Measurements from ENCODE around the gene TCOF1. TPM values are rescaled to one million over a fixed set of nuclear protein-coding genes. Genes with fewer than 3 reads are reported as not detected.

The TCOF1 gene
- total and polyA plus RNA-seq, 2 experiments from 2014 or later, result 86.8 to 165 TPM

DNA sequence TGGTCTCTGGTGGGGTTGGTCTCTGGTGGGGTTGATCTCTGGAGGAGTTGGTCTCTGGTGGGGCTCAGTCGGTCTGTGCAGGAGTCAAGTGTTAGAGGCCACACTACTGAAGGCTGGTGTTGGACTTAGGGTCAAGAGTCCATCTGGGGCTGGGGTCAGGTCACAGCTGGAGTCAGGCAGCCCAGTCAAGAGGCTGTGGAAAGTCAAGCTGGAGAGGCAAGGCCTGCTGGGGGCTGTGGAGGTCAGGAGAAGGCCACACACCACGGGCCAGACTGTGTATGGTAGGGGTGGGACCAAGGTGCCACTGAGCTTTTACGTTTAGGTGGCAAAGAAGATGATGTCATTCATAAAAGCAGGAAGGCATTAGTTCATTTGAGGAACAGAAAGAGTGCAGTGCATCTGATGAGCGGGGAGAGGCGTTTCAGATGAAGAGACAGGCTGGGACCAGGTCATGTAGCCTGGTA lies 71.9 kb downstream of the TCOF1 start (continued):
- no peak for TF ChIP-seq EZH2 (IDR thresholded peaks at IDR 0.05; ENCODE audit: low read depth, unreplicated experiment)

DNA sequence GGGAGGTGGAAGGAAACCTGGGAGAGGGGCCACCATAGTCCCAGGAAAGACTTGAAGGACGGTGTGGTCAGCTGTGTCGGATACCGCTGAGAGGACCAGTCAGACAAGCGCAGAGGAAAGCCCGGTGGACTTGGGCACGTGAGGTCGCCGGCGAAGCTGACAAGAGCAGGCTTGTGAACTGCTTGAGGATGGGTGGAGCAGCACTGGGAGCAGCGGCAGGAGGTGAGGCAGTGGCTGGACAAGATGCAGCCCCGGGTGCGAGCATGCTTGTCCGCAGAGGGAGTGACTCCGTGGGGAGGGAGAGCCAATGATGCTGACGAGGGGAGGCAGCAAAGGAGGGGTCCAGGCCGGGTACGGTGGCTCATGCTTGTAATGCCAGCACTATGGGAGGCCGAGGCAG lies 73.6 kb downstream of the TCOF1 start:
- Mint-ChIP-seq H3K4me1 (no peaks in the 10 kb centered on the region), H3K4me3 (no peak overlapping the region), H3K9me3 (no peaks in the 10 kb centered on the region), H3K36me3 (ENCODE audit: low read depth) (no peaks in the 10 kb centered on the region; the same call in 2 of the 3 replicates), H3K27me3 (ENCODE audit: insufficient read depth, low read depth, poor library complexity) (peaks cover 17% of the 10 kb centered on the region), H3K27ac (no peak overlapping the region)
- Histone ChIP-seq H3K27me3 (ENCODE audit: insufficient read depth) (no peaks in the 10 kb centered on the region), H3K4me3 (no peak overlapping the region), H3K27ac (ENCODE audit: low read depth) (no peak overlapping the region), H3F3A (replicated peaks; ENCODE audit: low read depth) (no peaks in the 10 kb centered on the region), H4K20me1 (replicated peaks; ENCODE audit: insufficient read depth) (no peaks in the 10 kb centered on the region), H3K36me3 (ENCODE audit: insufficient read depth) (no peaks in the 10 kb centered on the region), H3K4me2 (no peak overlapping the region), H3K9me2 (ENCODE audit: insufficient read depth) (no peaks in the 10 kb centered on the region), H3K79me2 (replicated peaks; ENCODE audit: insufficient read depth) (no peaks in the 10 kb centered on the region), H3K4me1 (ENCODE audit: insufficient read depth) (no peaks in the 10 kb centered on the region), H2AFZ (no peak overlapping the region)
- no peak for TF ChIP-seq CREB1 (CRISPR knock-in tag; IDR thresholded peaks at IDR 0.05; ENCODE audit: low read depth)
- TF ChIP-seq NANOG (IDR thresholded peaks at IDR 0.05; ENCODE audit: borderline replicate concordance), result no peak
- TF ChIP-seq STAT1 (IDR thresholded peaks at IDR 0.05; ENCODE audit: unreplicated experiment), result no peak
- no peak for TF ChIP-seq EZH2 (IDR thresholded peaks at IDR 0.05; ENCODE audit: low read depth, unreplicated experiment)
- TF ChIP-seq ZNF114 (CRISPR knock-in tag; IDR thresholded peaks at IDR 0.05), result no peak
- TF ChIP-seq, protein P1, sequence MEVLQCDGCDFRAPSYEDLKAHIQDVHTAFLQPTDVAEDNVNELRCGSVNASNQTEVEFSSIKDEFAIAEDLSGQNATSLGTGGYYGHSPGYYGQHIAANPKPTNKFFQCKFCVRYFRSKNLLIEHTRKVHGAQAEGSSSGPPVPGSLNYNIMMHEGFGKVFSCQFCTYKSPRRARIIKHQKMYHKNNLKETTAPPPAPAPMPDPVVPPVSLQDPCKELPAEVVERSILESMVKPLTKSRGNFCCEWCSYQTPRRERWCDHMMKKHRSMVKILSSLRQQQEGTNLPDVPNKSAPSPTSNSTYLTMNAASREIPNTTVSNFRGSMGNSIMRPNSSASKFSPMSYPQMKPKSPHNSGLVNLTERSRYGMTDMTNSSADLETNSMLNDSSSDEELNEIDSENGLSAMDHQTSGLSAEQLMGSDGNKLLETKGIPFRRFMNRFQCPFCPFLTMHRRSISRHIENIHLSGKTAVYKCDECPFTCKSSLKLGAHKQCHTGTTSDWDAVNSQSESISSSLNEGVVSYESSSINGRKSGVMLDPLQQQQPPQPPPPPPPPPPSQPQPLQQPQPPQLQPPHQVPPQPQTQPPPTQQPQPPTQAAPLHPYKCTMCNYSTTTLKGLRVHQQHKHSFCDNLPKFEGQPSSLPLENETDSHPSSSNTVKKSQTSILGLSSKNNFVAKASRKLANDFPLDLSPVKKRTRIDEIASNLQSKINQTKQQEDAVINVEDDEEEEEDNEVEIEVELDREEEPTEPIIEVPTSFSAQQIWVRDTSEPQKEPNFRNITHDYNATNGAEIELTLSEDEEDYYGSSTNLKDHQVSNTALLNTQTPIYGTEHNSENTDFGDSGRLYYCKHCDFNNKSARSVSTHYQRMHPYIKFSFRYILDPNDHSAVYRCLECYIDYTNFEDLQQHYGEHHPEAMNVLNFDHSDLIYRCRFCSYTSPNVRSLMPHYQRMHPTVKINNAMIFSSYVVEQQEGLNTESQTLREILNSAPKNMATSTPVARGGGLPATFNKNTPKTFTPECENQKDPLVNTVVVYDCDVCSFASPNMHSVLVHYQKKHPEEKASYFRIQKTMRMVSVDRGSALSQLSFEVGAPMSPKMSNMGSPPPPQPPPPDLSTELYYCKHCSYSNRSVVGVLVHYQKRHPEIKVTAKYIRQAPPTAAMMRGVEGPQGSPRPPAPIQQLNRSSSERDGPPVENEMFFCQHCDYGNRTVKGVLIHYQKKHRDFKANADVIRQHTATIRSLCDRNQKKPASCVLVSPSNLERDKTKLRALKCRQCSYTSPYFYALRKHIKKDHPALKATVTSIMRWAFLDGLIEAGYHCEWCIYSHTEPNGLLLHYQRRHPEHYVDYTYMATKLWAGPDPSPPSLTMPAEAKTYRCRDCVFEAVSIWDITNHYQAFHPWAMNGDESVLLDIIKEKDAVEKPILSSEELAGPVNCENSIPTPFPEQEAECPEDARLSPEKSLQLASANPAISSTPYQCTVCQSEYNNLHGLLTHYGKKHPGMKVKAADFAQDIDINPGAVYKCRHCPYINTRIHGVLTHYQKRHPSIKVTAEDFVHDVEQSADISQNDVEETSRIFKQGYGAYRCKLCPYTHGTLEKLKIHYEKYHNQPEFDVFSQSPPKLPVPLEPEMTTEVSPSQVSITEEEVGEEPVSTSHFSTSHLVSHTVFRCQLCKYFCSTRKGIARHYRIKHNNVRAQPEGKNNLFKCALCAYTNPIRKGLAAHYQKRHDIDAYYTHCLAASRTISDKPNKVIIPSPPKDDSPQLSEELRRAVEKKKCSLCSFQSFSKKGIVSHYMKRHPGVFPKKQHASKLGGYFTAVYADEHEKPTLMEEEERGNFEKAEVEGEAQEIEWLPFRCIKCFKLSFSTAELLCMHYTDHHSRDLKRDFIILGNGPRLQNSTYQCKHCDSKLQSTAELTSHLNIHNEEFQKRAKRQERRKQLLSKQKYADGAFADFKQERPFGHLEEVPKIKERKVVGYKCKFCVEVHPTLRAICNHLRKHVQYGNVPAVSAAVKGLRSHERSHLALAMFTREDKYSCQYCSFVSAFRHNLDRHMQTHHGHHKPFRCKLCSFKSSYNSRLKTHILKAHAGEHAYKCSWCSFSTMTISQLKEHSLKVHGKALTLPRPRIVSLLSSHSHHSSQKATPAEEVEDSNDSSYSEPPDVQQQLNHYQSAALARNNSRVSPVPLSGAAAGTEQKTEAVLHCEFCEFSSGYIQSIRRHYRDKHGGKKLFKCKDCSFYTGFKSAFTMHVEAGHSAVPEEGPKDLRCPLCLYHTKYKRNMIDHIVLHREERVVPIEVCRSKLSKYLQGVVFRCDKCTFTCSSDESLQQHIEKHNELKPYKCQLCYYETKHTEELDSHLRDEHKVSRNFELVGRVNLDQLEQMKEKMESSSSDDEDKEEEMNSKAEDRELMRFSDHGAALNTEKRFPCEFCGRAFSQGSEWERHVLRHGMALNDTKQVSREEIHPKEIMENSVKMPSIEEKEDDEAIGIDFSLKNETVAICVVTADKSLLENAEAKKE (CRISPR knock-in tag; IDR thresholded peaks at IDR 0.05), result no peak
- no peak for TF ChIP-seq ZNF331 (CRISPR knock-in tag; IDR thresholded peaks at IDR 0.05; ENCODE audit: low read depth)
- no peak for TF ChIP-seq POLR2AphosphoS5 (IDR thresholded peaks at IDR 0.05; ENCODE audit: low read depth)
- TF ChIP-seq, protein P2, sequence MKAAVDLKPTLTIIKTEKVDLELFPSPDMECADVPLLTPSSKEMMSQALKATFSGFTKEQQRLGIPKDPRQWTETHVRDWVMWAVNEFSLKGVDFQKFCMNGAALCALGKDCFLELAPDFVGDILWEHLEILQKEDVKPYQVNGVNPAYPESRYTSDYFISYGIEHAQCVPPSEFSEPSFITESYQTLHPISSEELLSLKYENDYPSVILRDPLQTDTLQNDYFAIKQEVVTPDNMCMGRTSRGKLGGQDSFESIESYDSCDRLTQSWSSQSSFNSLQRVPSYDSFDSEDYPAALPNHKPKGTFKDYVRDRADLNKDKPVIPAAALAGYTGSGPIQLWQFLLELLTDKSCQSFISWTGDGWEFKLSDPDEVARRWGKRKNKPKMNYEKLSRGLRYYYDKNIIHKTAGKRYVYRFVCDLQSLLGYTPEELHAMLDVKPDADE (IDR thresholded peaks at IDR 0.05), result no peak
- TF ChIP-seq, protein P3, sequence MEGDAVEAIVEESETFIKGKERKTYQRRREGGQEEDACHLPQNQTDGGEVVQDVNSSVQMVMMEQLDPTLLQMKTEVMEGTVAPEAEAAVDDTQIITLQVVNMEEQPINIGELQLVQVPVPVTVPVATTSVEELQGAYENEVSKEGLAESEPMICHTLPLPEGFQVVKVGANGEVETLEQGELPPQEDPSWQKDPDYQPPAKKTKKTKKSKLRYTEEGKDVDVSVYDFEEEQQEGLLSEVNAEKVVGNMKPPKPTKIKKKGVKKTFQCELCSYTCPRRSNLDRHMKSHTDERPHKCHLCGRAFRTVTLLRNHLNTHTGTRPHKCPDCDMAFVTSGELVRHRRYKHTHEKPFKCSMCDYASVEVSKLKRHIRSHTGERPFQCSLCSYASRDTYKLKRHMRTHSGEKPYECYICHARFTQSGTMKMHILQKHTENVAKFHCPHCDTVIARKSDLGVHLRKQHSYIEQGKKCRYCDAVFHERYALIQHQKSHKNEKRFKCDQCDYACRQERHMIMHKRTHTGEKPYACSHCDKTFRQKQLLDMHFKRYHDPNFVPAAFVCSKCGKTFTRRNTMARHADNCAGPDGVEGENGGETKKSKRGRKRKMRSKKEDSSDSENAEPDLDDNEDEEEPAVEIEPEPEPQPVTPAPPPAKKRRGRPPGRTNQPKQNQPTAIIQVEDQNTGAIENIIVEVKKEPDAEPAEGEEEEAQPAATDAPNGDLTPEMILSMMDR (conservative IDR thresholded peaks at IDR 0.05; ENCODE audit: low read depth in 2 of 2), result no peak
- TF ChIP-seq EZH2phosphoT487 (IDR thresholded peaks at IDR 0.05; ENCODE audit: unreplicated experiment), result no peak
- no peak for TF ChIP-seq JUNB (IDR thresholded peaks at IDR 0.05; ENCODE audit: unreplicated experiment)
- TF ChIP-seq, protein P4, sequence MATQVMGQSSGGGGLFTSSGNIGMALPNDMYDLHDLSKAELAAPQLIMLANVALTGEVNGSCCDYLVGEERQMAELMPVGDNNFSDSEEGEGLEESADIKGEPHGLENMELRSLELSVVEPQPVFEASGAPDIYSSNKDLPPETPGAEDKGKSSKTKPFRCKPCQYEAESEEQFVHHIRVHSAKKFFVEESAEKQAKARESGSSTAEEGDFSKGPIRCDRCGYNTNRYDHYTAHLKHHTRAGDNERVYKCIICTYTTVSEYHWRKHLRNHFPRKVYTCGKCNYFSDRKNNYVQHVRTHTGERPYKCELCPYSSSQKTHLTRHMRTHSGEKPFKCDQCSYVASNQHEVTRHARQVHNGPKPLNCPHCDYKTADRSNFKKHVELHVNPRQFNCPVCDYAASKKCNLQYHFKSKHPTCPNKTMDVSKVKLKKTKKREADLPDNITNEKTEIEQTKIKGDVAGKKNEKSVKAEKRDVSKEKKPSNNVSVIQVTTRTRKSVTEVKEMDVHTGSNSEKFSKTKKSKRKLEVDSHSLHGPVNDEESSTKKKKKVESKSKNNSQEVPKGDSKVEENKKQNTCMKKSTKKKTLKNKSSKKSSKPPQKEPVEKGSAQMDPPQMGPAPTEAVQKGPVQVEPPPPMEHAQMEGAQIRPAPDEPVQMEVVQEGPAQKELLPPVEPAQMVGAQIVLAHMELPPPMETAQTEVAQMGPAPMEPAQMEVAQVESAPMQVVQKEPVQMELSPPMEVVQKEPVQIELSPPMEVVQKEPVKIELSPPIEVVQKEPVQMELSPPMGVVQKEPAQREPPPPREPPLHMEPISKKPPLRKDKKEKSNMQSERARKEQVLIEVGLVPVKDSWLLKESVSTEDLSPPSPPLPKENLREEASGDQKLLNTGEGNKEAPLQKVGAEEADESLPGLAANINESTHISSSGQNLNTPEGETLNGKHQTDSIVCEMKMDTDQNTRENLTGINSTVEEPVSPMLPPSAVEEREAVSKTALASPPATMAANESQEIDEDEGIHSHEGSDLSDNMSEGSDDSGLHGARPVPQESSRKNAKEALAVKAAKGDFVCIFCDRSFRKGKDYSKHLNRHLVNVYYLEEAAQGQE (IDR thresholded peaks at IDR 0.05; ENCODE audit: unreplicated experiment), result no peak
- DNase-seq (ENCODE audit: low spot score) (no peak), ATAC-seq (no peak)

Measured in GM23338 (cell line).